GM12878 (cell line): ENCODE data around the gene GNA14. TPM values are rescaled to one million over a fixed set of nuclear protein-coding genes. Genes with fewer than 3 reads are reported as not detected.

Source experiments
- ATAC-seq: fragments of 200-7000 bp; cut with Tn5 transposase; 3 replicates; pipeline ENCODE4 v1.9.1; 2020; ENCODE audit warnings: mild to moderate bottlenecking, moderate library complexity
- BruUV-seq: library from RNA; stranded (reverse); fragments of 400-500 nt; replicated peaks from 2 replicates; lab custom pipeline; 2021; lab: Mats Ljungman, UMichigan
- CTCF ChIA-PET: fragments of 300-600 bp; sonication (Branson Sonifier 250); formaldehyde crosslinking; extraction: SDS; loops from one replicate; lab custom pipeline; 2021; ENCODE audit warnings: inconsistent platforms; lab: Yijun Ruan, JAX
- POLR2A ChIA-PET: fragments of 350-600 bp; formaldehyde crosslinking; extraction: SDS; loops from one replicate; lab custom pipeline; 2021; ENCODE audit warnings: inconsistent platforms; lab: Charles Lee
- RAD21 ChIA-PET: fragments of 300-600 bp; sonication (Branson Sonifier 250); formaldehyde crosslinking; loops from one replicate; lab custom pipeline; 2023; ENCODE audit warnings: antibody characterized with exemption; ENCODE audit not compliant: unreplicated experiment; lab: Charles Lee
- SMC1A ChIA-PET: fragments of 300-600 bp; sonication (Branson Sonifier 250); formaldehyde crosslinking; loops from one replicate; lab custom pipeline; 2023; ENCODE audit not compliant: unreplicated experiment, uncharacterized antibody; lab: Charles Lee
- DNase-seq: peaks from one replicate; pipeline ENCODE4 v3.0.0-alpha.2; 2011; ENCODE audit warnings: low read depth, low spot score
- FAIRE-seq: peaks from 3 replicates; lab custom pipeline; 2011; peaks lifted over from hg19 to GRCh38; lab: Jason Lieb, UNC
- H2AFZ ChIP-seq: 2 replicates; pipeline ENCODE4 v1.6.0; 2011; ENCODE audit warnings: low read depth, low read length, control low read depth; ENCODE audit not compliant: control insufficient read depth
- H3K27ac ChIP-seq: 2 replicates; pipeline ENCODE4 v1.5.1; 2011; ENCODE audit warnings: control low read depth; ENCODE audit not compliant: control insufficient read depth, insufficient read depth
- H3K27me3 ChIP-seq, 2 experiments: replicated peaks in 1 of 2; 2 replicates each; pipeline versions ENCODE4 v1.6.0 to v1.6.1; 2011; ENCODE audit warnings: low read length in 1 of 2; ENCODE audit not compliant: control insufficient read depth in 2 of 2, insufficient read depth in 2 of 2
- H3K36me3 ChIP-seq, 2 experiments: 2 replicates each; pipeline ENCODE4 v1.5.1; 2011; ENCODE audit warnings: low read length in 1 of 2; ENCODE audit not compliant: control insufficient read depth in 2 of 2, insufficient read depth in 2 of 2
- H3K4me1 ChIP-seq: 2 replicates; pipeline ENCODE4 v1.6.1; 2011; ENCODE audit warnings: mild to moderate bottlenecking, low read length, moderate library complexity, mixed read lengths; ENCODE audit not compliant: control insufficient read depth, insufficient read depth
- H3K4me2 ChIP-seq: 2 replicates; pipeline ENCODE4 v1.6.0; 2011; ENCODE audit warnings: control low read depth; ENCODE audit not compliant: control insufficient read depth, insufficient read depth
- H3K4me3 ChIP-seq: fragments of 200-600 bp; sonication (generic); 2 replicates; pipeline ENCODE4 v1.5.1; 2016
- H3K79me2 ChIP-seq: 2 replicates; pipeline ENCODE4 v1.6.0; 2011; ENCODE audit warnings: low read length; ENCODE audit not compliant: control insufficient read depth, insufficient read depth
- H3K9ac ChIP-seq: 2 replicates; pipeline ENCODE4 v1.8.0; 2011; ENCODE audit warnings: low read length, control low read depth, mixed read lengths; ENCODE audit not compliant: control insufficient read depth, insufficient read depth
- H3K9me3 ChIP-seq: replicated peaks from 3 replicates; pipeline ENCODE4 v1.5.1; 2011; ENCODE audit warnings: mild to moderate bottlenecking, low read length; ENCODE audit not compliant: control insufficient read depth, insufficient read depth
- H4K20me1 ChIP-seq: 2 replicates; pipeline ENCODE4 v1.6.0; 2011; ENCODE audit not compliant: control insufficient read depth, insufficient read depth
- MXI1 ChIP-seq: fragments of 150-350 bp; IDR thresholded peaks from 2 replicates; pipeline ENCODE4 v1.6.1; 2011; ENCODE audit warnings: low read depth, mild to moderate bottlenecking, inconsistent platforms, low read length, improper control_type of control experiment
- PAX8 ChIP-seq: fragments of 450-650 bp; IDR thresholded peaks from 2 replicates; pipeline ENCODE4 v1.6.1; 2017; ENCODE audit warnings: mild to moderate bottlenecking, moderate library complexity
- POLR2AphosphoS2 ChIP-seq: IDR thresholded peaks from 2 replicates; pipeline ENCODE4 v1.6.1; 2011; ENCODE audit warnings: low read depth, mild to moderate bottlenecking, low read length, improper control_type of control experiment, moderate library complexity
- ZBED1 ChIP-seq: IDR thresholded peaks from 2 replicates; pipeline ENCODE4 v1.6.1; 2016; ENCODE audit warnings: borderline replicate concordance
- WGBS: methylation state at CpG from one replicate; pipeline ENCODE4 v1.1.6; 2016; ENCODE audit warnings: low lambda C conversion rate; ENCODE audit not compliant: insufficient replicate concordance, insufficient coverage; ENCODE audit errors: missing lambda C conversion rate; 5-methylcytosine and 5-hydroxymethylcytosine counted together
- in situ Hi-C: fragments of 300-500 bp; cut with MboI; formaldehyde crosslinking; loops from 9 replicates; pipeline ENCODE4 v1.14.3; 2018; ENCODE audit warnings: mixed read lengths
- intact Hi-C: fragments of 100-400 bp; cut with micrococcal nuclease; formaldehyde crosslinking; loops from one replicate; pipeline ENCODE4 v1.14.2; 2022; ENCODE audit not compliant: unreplicated experiment
- polyA plus RNA-seq, 11 experiments: library from polyadenylated mRNA; depleted of rRNA in 4 of 11; unstranded in 6 of 11; stranded (reverse) in 5 of 11; fragments of >200 nt; fragmentation: Nextera tagmentation in 4 of 11; fragmentation: Illumina TruSeq in 1 of 11; extraction: Ambion mirVana in 4 of 11; extraction: Trizol in 1 of 11; gene quantifications; 1 replicate in 1 of 11; 2 replicates in 10 of 11; pipeline versions ENCODE4 v1.2.1 to v1.2.3, GENCODE V29; 2011 to 2016; ENCODE audit warnings: inconsistent platforms in 2 of 11, missing spikeins in 2 of 11, low read depth in 1 of 11
- total RNA-seq, 4 experiments: library from RNA; depleted of rRNA in 3 of 4; stranded (reverse); fragments of >200 nt in 3 of 4; fragmentation: Illumina TruSeq in 1 of 4; extraction: Trizol in 1 of 4; gene quantifications; 2 replicates each; pipeline versions ENCODE4 v1.2.1 to v1.2.3, GENCODE V29; 2013 to 2021
- TF ChIP-seq, protein P1 (sequence below): fragments of 450-650 bp; IDR thresholded peaks from 2 replicates; pipeline ENCODE4 v1.6.1; 2016; ENCODE audit warnings: mild to moderate bottlenecking, moderate library complexity, borderline replicate concordance
- TF ChIP-seq, protein P2 (sequence below): fragments of 450-650 bp; IDR thresholded peaks from 2 replicates; pipeline ENCODE4 v1.6.1; 2016; ENCODE audit warnings: mild to moderate bottlenecking

Gene GNA14
- total and polyA plus RNA-seq, 10 of the 15 experiments (the other 5 are each of a cell fraction or from before 2014, with no cell fraction given) = 0.17 TPM; not detected in 9

DNA sequence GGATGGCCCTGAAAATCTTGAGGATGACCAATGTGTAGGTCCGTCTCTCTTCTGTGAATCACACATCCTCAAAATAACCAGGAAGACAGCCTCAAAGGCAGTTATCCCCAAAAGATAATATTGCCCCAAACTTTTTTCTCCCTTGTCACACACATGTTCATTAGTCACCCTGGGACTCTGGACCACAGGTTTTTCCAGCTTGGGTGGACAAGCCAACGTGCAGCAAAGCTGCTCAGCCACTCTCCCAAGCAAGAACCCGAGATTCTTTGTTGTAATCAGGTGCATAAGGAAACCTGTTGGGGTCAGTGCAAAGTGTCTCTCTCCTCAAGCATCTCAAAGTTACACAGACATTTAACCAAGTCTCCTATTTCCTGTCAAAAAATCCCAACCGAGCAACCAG is 196.6 kb downstream of the GNA14 start (continued):
- no peak for TF ChIP-seq POLR2AphosphoS2
- TF ChIP-seq, all 136 proteins: peak for 0

DNA sequence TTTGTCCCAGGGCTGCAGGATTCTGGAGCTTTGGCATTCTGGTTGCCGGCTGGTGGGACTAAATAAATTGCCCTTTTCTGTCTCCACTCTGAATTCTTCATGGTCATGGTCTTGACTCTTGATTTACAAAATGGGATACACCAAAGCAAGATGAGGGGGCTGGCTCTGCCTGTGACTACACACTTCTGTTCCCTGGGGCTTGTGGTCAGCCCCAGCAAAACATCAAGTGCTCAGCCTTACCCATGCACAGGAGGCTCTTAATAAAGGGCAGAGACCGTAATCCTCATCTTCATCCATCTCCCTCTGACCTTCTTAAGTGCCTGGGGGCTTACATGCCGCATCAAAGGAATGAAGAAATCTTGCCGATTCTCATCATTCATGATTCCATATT is 198.0 kb downstream of the GNA14 start:
- Histone ChIP-seq H3K9me3 (no peaks in the 10 kb centered on the region), H3K4me3 (no peak overlapping the region), H4K20me1 (no peaks in the 10 kb centered on the region), H3K27me3 (no peaks in the 10 kb centered on the region; a peak in 2 of 4 replicates), H3K36me3 (no peaks in the 10 kb centered on the region), H3K79me2 (no peaks in the 10 kb centered on the region), H3K27ac (no peak overlapping the region), H3K4me2 (no peak overlapping the region), H3K9ac (no peak overlapping the region), H2AFZ (no peak overlapping the region), H3K4me1 (no peaks in the 10 kb centered on the region)
- FAIRE-seq = no peak
- TF ChIP-seq ZBED1 (no peak), PAX8 (no peak), MXI1 (no peak)
- TF ChIP-seq, protein P1, sequence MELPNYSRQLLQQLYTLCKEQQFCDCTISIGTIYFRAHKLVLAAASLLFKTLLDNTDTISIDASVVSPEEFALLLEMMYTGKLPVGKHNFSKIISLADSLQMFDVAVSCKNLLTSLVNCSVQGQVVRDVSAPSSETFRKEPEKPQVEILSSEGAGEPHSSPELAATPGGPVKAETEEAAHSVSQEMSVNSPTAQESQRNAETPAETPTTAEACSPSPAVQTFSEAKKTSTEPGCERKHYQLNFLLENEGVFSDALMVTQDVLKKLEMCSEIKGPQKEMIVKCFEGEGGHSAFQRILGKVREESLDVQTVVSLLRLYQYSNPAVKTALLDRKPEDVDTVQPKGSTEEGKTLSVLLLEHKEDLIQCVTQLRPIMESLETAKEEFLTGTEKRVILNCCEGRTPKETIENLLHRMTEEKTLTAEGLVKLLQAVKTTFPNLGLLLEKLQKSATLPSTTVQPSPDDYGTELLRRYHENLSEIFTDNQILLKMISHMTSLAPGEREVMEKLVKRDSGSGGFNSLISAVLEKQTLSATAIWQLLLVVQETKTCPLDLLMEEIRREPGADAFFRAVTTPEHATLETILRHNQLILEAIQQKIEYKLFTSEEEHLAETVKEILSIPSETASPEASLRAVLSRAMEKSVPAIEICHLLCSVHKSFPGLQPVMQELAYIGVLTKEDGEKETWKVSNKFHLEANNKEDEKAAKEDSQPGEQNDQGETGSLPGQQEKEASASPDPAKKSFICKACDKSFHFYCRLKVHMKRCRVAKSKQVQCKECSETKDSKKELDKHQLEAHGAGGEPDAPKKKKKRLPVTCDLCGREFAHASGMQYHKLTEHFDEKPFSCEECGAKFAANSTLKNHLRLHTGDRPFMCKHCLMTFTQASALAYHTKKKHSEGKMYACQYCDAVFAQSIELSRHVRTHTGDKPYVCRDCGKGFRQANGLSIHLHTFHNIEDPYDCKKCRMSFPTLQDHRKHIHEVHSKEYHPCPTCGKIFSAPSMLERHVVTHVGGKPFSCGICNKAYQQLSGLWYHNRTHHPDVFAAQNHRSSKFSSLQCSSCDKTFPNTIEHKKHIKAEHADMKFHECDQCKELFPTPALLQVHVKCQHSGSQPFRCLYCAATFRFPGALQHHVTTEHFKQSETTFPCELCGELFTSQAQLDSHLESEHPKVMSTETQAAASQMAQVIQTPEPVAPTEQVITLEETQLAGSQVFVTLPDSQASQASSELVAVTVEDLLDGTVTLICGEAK = no peak
- TF ChIP-seq, protein P2, sequence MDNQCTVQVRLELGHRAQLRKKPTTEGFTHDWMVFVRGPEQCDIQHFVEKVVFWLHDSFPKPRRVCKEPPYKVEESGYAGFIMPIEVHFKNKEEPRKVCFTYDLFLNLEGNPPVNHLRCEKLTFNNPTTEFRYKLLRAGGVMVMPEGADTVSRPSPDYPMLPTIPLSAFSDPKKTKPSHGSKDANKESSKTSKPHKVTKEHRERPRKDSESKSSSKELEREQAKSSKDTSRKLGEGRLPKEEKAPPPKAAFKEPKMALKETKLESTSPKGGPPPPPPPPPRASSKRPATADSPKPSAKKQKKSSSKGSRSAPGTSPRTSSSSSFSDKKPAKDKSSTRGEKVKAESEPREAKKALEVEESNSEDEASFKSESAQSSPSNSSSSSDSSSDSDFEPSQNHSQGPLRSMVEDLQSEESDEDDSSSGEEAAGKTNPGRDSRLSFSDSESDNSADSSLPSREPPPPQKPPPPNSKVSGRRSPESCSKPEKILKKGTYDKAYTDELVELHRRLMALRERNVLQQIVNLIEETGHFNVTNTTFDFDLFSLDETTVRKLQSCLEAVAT = no peak
- in situ Hi-C loops (no loop called here), intact Hi-C loops (loop anchor here (10.0 kb wide), 2 partner anchors 135 to 585 kb away; partner anchors contain the start of gene GNAQ)
- POLR2A ChIA-PET = no interaction called here
- RAD21 ChIA-PET = no interaction called here
- no peak for DNase-seq
- SMC1A ChIA-PET = no interaction called here
- WGBS = 70% methylated on average over 4 of the region's 4 CpGs
- no peak for ATAC-seq
- CTCF ChIA-PET = interaction anchor here (1.2 to 1.9 kb wide), 3 partner anchors 8 to 301 kb away, joined by 5 to 6 read pairs (median 5); no protein-coding TSS in a partner anchor
- BruUV-seq = no TSS peak
